ENCODE data around the gene PIERCE2.

Gene PIERCE2

DNA sequence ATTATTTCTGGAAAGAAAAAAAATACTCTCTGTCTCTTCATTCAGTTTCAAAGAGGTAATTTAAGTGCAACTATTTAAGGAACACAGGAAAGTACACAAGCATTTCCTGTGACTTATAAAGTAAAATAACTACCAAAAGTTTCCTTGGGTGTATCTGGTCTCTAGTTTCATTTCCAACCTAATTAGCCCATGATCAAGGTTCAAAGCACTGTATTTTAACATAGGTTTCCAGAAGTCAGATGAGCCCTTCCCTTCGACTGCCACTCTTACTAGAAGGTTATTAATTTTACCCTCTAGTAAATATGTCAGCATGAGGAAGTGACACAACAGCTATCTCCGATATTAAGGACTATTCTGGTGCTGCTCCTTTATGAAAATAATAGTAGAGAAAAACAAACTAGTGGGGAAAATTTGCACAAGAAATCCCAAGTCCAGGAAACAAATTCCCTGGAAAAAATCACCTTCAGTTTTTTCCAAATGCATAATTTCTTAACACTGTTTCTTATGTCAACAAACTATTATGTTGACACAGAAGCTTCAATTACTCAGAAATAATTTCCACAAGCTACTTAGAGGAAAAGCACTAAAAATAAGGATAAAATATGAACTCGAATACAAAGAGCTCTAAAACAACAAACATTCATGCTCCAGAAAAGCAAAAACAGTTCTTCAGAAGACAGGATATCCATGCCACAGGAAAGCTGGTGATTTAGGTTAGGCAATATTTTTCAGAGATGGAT, 35.4 kb upstream of the PIERCE2 start:
- Histone ChIP-seq H3K4me1 (no peaks in the 10 kb centered on the region), H3K9me3 (no peaks in the 10 kb centered on the region), H3K36me3 (no peaks in the 10 kb centered on the region), H3K4me3 (ENCODE audit: low read depth, low read length) (no peak overlapping the region), H3K27me3 (no peaks in the 10 kb centered on the region)
- TF ChIP-seq, protein P1, sequence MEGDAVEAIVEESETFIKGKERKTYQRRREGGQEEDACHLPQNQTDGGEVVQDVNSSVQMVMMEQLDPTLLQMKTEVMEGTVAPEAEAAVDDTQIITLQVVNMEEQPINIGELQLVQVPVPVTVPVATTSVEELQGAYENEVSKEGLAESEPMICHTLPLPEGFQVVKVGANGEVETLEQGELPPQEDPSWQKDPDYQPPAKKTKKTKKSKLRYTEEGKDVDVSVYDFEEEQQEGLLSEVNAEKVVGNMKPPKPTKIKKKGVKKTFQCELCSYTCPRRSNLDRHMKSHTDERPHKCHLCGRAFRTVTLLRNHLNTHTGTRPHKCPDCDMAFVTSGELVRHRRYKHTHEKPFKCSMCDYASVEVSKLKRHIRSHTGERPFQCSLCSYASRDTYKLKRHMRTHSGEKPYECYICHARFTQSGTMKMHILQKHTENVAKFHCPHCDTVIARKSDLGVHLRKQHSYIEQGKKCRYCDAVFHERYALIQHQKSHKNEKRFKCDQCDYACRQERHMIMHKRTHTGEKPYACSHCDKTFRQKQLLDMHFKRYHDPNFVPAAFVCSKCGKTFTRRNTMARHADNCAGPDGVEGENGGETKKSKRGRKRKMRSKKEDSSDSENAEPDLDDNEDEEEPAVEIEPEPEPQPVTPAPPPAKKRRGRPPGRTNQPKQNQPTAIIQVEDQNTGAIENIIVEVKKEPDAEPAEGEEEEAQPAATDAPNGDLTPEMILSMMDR (IDR thresholded peaks at IDR 0.05; ENCODE audit: low read depth, low read length), result no peak
- DNase-seq, result no peak

DNA sequence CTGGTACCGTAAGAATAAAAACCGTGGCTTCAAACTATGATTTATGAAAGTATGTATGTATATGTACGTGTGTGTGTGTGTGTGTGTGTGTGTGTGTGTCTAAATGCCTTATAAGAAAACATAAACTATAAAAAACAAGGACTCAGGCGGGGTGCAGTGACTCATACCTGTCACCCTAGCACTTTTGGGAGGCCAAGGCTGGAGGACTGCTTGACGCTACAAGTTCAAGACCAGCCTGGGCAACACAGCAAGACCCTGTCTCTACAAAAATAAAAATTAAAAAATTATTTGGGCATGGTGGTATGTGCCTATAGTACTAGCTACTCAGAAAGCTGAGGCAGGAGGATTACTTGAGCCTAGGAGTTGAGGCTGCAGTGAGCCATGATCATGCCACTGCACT, 29.2 kb upstream of the PIERCE2 start:
- Histone ChIP-seq H3K27me3 (no peaks in the 10 kb centered on the region), H3K36me3 (no peaks in the 10 kb centered on the region; the same call in 1 of the 2 replicates), H3K9me3 (no peaks in the 10 kb centered on the region), H3K4me1 (no peaks in the 10 kb centered on the region), H3K4me3 (ENCODE audit: low read depth, low read length) (no peak overlapping the region)
- DNase-seq, result no peak
- TF ChIP-seq, protein P1 (IDR thresholded peaks at IDR 0.05; ENCODE audit: low read depth, low read length), result no peak

DNA sequence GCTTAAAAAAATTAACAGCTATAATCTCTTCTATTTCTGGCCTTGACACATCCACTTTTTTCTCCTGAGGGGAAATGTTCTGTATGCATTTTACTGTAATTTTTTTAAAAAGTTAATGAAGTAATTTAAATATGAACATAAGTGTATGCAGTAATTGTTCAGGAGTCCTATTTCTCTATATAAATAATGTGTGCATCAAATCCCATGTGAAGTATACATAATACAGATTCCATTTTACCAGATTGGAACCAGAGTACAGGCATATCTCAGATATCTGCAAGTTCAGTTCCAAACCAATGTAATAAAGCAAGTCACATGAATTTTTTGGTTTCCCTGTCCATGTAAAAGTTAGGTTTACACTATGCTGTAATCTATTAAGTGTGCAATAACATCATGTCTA, 26.7 kb upstream of the PIERCE2 start:
- no peaks in the 10 kb centered on the region for H3K9me3 ChIP-seq
- DNase-seq, result no peak
- no peaks in the 10 kb centered on the region; the same call in 1 of the 2 replicates for H3K36me3 ChIP-seq
- H3K4me1 ChIP-seq, result no peaks in the 10 kb centered on the region
- no peaks in the 10 kb centered on the region for H3K27me3 ChIP-seq
- H3K4me3 ChIP-seq (ENCODE audit: low read depth, low read length), result no peak overlapping the region
- TF ChIP-seq, protein P1 (IDR thresholded peaks at IDR 0.05; ENCODE audit: low read depth, low read length), result no peak

DNA sequence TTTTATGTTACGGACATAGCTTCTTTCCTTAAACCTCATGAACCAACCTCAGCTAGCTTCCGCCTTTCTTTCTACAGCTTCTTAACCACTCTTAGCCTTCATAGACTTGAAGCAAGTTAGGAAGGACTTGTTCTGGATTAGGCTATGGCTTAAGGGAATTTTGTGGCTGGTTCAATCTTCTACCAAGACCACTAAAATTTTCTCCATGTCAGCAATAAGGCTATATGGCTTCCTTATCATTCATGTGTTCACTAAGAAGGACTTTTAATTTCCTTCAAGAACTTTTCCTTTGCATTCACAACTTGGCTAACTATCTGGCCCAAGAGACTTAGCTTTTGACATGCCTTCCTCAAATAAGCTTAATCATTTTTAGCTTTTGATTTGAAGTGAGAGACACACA, 24.6 kb upstream of the PIERCE2 start:
- Histone ChIP-seq H3K9me3 (no peaks in the 10 kb centered on the region), H3K36me3 (no peaks in the 10 kb centered on the region; the same call in 1 of the 2 replicates), H3K27me3 (no peaks in the 10 kb centered on the region), H3K4me3 (ENCODE audit: low read depth, low read length) (no peak overlapping the region), H3K4me1 (no peaks in the 10 kb centered on the region)
- no peak for DNase-seq
- TF ChIP-seq, protein P1 (IDR thresholded peaks at IDR 0.05; ENCODE audit: low read depth, low read length), result no peak

DNA sequence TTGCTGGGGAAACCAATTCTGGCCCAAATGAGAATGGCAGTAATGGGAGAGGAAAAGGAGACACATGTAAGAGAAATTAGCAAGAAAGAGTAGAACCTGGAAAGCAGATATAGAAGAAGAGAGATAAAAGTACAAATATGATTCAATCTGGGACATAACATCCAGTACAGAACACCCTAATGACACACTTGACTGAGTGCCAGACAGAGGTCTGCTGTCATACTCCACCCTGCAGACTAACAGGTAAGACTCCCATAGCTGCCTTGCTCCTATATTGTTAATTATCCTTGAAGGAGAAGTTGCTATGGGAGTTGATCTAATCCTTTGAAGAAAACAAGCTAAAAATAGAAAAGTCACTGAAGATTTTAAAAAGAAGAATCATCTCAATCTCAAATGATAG, 21.3 kb upstream of the PIERCE2 start:
- Histone ChIP-seq H3K9me3 (no peaks in the 10 kb centered on the region), H3K4me1 (no peaks in the 10 kb centered on the region), H3K4me3 (ENCODE audit: low read depth, low read length) (no peak overlapping the region), H3K36me3 (no peaks in the 10 kb centered on the region), H3K27me3 (no peaks in the 10 kb centered on the region)
- TF ChIP-seq, protein P1 (IDR thresholded peaks at IDR 0.05; ENCODE audit: low read depth, low read length), result no peak
- peak; percentile 62 for DNase-seq

DNA sequence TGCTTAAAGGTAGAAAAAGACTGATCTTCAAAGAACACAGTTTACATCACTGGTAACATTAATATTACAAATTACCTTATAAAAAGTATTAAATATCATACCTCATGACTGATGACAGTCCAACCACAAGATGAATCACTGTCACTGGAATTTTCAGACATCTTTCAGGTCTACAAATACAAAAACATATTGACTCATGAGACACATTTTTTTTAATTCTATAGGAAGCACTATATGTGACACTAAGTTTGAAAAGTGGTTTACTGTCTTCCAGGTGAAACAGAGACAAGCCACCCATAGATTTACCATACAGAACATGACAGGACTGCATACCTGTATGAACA, 19.1 kb upstream of the PIERCE2 start:
- TF ChIP-seq, protein P1 (IDR thresholded peaks at IDR 0.05; ENCODE audit: low read depth, low read length), result no peak
- no peak for DNase-seq
- no peak overlapping the region for H3K4me3 ChIP-seq (ENCODE audit: low read depth, low read length)
- no peaks in the 10 kb centered on the region for H3K27me3 ChIP-seq
- H3K4me1 ChIP-seq, result no peaks in the 10 kb centered on the region
- no peaks in the 10 kb centered on the region for H3K36me3 ChIP-seq
- no peaks in the 10 kb centered on the region for H3K9me3 ChIP-seq
